ENCODE data around the gene DNAH14. TPM values are rescaled to one million over a fixed set of nuclear protein-coding genes. Genes with fewer than 3 reads are reported as not detected.
A peak's percentile ranks its signal among the peaks of the same experiment; 100 is the strongest.

DNAH14 gene
- total and polyA plus RNA-seq, 9 of the 15 experiments (the other 6 are each of a cell fraction or from before 2014, with no cell fraction given), result 58.4 to 142 (median 98.4) TPM

GRCh38 chr1:225428068-225428880 is 498.8 kb downstream of the DNAH14 start (continued):
- TF ChIP-seq NR2F6 (CRISPR knock-in tag; IDR thresholded peaks at IDR 0.05) (no peak), DNMT1 (IDR thresholded peaks at IDR 0.05) (no peak), RFX5 (IDR thresholded peaks at IDR 0.05; ENCODE audit: low read depth, low read length) (no peak), DIDO1 (tag; IDR thresholded peaks at IDR 0.05; ENCODE audit: low read depth) (no peak), TAL1 (IDR thresholded peaks at IDR 0.05) (peak; percentile 81), BCLAF1 (IDR thresholded peaks at IDR 0.05; ENCODE audit: borderline replicate concordance in 1 of 2, control insufficient read depth in 1 of 2, low read depth in 2 of 2, low read length in 1 of 2) (no peak), HNRNPK (IDR thresholded peaks at IDR 0.05; ENCODE audit: low read depth, low read length, poor library complexity, severe bottlenecking) (no peak), ZNF518B (CRISPR knock-in tag; IDR thresholded peaks at IDR 0.05) (no peak), ATF7 (IDR thresholded peaks at IDR 0.05) (peak; percentile 76), ZNF561 (CRISPR knock-in tag; conservative IDR thresholded peaks at IDR 0.05) (no peak), NFYB (IDR thresholded peaks at IDR 0.05; ENCODE audit: extremely low read depth, insufficient read length) (peak; percentile 90), CBX1 (IDR thresholded peaks at IDR 0.05; ENCODE audit: low read depth) (peak; percentile 10; the same call in 1 of the 2 replicates), JUNB (CRISPR knock-in tag; conservative IDR thresholded peaks at IDR 0.05) (peak; percentile 2; the same call in 1 of the 2 replicates), CBX2 (IDR thresholded peaks at IDR 0.05; ENCODE audit: insufficient read depth, low read length, poor library complexity, severe bottlenecking) (no peak), ZNF165 (CRISPR knock-in tag; IDR thresholded peaks at IDR 0.05; ENCODE audit: borderline replicate concordance) (0 out of 2 replicates have a peak, but pooled peaks have one; percentile 21), GTF2A2 (tag; IDR thresholded peaks at IDR 0.05) (no peak), TAF1 (IDR thresholded peaks at IDR 0.05; ENCODE audit: control insufficient read depth, extremely low read depth, insufficient read depth, low read length, severe bottlenecking) (peak; percentile 77), HNRNPL (IDR thresholded peaks at IDR 0.05; ENCODE audit: low read depth, low read length) (peak; percentile 74; the same call in 1 of the 2 replicates), GTF2B (IDR thresholded peaks at IDR 0.05; ENCODE audit: extremely low read depth, insufficient read length) (no peak), TBL1XR1 (IDR thresholded peaks at IDR 0.05; ENCODE audit: low read length in 2 of 2) (peak in 1 of 2 experiments; percentile 77; a peak in 1 of 4 replicates)

Measured in K562 (cell line).